NCI-H146 treated with DMSO at 0.1 percent for 48 hours (cell line): Measurements from ENCODE around the gene NME3.

Source experiments
- DNase-seq: peaks from one replicate; lab custom pipeline; 2025; ENCODE audit not compliant: unreplicated experiment; lab: John Stamatoyannopoulos, UW

The NME3 gene

DNA sequence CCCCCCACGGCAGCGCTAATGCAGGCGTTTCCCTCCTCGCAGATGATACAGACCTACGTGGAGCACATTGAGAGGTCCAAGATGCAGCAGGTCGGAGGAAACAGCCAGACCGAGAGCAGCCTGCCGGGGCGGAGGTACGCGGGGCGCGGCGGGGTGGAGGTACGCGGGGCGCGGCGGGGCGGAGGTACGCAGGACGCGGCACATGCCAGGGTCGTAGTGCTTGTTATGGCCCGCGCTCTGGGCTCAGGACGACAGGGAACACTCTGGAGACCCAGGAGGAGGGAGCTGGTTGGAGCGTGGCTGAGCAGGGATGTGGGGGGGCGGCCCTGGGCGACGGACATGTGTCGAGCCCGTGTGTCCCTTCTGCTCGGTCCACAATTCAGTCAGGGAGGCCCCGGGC is 41.9 kb downstream of the NME3 start:
- no peak for DNase-seq

DNA sequence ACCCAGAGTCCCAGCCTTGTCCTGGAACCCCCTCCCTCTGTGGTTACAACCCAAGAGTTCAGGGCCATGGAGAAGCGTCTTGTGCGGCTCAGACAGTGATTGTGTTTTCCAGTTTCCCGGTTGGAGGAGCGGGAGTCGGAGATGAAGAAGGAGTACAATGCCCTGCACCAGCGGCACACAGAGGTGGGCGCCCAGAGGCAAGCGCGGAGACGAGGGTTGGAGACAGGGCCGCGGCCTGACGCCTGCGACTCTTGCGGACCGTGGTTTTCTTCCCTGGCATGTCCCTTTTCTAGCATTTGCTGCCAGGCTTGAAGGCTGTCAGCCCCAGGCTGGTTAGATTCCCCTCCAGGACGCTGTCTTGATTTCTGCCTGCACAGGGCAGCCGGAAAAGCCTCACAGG is 42.3 kb downstream of the NME3 start:
- no peak for DNase-seq

DNA sequence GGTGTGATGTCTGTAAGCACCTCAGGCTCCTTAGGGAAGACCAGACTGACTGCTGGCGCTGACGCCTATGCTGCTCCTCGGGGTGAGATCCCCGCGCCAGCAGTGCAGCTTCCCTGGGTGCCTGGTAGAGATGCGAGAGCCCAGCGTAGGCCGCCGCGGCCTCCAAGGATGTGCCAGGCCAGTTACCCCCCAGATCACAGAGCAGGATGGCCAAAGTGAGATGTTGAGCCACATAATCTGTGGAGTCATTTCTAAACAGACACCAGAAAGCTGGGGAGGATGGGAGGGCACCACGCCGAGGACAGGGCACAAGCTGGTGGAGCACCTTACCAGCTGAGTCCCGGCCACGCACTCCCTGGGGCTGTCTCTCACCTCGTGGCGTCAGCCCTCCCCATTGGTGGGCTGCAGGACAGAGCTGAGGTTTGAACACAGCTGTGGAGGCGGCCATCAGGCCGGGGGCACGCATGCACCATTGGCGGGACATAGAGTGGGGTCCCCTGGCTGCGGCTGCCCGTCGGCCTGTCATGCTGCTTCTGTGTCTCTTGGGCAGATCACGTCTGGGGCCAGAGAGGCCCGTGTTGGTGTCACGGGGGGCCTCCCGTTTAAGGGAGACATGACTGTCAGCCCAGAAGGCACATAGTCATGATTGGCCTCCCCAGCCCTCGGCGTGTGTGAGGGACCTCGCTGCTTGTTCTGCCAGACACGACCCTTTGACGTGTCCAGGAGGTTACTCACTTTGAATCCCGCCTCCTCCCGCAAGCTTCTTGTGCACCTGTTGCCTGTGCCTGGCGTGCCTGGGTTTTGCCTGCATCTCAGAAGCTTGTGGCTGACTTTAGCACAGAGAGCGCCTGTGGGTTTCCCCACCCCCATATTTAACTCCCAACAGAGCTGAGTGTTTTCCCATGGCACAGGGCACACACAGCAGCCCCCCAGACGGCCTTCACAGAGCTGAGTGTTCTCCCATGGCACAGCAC is 43.4 kb downstream of the NME3 start:
- no peak for DNase-seq

DNA sequence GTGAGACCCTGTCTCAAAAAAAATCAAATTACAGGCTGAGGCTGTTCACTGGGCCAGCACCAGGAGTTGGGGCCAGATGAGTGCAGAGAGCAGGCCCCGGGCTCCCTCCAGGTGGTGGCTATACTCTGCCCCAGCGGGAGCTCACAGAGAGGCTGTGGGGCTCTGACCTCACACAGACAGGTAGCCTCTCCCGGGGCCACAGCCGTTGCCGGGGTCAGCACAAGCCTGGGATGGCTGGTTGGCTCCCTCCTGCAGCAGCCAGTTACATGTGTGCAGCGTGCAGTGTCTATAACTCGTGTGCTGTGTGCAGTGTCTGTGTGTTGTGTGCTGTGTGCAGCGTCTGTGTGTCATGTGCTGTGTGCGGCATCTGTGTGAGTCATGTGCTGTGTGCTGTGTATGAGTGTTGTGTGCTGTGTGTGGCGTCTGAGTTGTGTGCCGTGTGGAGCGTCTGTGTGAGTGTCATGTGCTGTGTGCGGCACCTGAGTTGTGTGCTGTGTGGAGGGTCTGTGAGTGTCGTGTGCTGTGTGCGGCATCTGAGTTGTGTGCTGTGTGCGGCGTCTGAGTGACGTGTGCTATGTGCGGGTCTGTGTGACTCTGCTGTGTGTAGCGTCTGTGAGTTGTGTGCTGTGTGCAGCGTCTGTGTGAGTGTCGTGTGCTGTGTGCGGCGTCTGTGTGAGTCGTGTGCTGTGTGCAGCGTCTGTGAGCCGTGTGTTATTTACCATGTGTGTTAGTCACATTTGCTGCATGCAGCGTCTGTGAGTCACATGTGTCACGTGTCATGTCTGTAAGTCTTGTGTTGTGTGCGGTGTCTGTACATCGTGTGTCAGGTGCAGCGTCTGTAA is 44.5 kb downstream of the NME3 start:
- no peak for DNase-seq

DNA sequence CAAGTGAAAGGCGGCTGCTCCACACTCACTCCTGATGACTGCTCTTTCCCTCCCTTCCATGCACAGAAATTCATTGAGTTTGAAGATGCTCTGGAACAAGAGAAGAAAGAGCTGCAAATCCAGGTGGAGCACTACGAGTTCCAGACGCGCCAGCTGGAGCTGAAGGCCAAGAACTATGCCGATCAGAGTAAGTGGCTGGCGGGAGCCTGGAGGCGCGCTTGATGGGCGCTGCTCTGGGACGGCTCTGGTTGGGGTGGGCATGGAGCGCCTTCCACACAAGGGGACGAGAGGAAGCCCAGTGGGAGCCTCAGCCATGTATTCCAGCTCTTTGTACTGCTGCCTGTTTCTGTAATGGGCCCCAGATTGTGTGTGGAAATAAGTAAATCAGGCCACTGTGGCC is 46.9 kb downstream of the NME3 start:
- DNase-seq = no peak

DNA sequence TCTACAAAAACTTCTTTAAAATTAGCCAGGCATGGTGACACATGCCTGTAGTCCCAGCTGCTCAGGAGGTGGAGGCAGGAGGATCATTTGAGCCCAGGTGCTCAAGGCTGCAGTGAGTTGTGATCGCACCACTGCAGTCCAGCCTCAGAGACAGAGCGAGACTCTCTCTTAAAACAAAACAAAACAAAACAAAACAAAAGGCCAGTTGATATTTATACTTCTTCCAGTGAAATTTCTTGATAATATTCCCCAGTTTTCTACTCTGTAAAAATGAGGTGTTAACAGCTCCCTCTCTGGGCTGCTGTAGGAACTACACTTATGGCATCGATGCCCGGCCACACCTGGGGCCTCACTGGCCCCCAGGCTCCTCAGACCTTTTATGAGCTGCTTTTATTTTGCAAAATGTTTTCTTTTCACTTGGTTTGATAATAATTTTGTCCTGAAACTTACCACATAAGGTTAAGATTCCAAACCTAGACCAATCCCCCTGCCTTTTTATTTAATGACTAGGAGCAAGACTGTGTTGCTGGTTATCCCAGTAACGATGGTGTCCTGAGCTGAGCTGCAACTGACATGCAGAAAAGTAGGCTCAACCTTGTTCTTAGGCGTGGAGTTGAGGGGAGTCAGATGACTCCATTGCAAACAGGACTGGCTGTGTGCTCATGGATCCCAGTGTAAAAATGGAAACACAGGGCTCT is 47.7 kb downstream of the NME3 start:
- no peak for DNase-seq

DNA sequence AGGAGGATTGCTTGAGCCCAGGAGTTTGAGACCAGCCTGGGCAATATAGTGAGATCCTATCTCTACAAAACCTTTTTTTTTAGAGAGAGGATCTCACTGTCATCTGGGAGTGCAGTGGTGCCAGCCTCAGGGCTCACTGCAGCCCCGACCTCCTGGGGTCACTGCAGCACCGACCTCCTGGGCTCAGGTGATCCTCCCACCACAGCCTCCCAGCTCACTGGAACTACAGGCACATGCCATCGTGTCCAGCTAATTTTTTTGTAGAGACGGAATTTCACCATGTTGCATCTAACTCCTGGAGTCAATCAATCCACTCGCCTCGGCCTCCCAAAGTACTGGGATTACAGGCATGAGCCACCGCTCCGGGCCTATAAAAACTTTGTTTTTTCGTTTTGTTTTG is 50.0 kb downstream of the NME3 start:
- no peak for DNase-seq
